ENCODE measurements around the gene CHRNA4. TPM values are rescaled to one million over a fixed set of nuclear protein-coding genes. Genes with fewer than 3 reads are reported as not detected.

The CHRNA4 gene
- total and polyA plus RNA-seq, 9 of the 15 experiments (the other 6 are each of a cell fraction or from before 2014, with no cell fraction given) = not detected

DNA sequence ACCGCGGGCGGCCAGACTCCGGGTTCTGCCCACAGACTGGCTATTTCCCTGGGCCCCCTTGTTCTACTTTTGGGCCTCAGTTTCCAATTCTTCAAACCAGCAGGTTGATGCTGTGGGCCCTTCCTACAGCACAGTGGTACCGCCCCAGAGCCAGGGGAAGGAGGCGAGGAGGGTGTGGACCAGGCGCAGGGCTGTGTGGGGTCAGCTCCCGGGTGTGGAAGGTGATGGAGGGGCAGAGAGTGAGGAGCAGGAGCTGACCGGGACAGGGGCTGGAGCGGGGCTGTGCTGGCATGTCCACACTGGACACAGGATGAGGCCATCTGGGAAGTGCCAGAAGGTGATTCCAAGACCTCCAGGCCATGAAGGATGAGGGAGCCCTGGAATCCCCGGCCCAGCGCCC is 35.2 kb upstream of the CHRNA4 start:
- no peak overlapping the region for H3K4me2 ChIP-seq (ENCODE audit: insufficient read depth, low read length)
- H2AFZ ChIP-seq (ENCODE audit: low read depth, low read length) = no peak overlapping the region
- peaks cover 9 to 81% of the 10 kb centered on the region in 2 experiments; a peak in 4 of 5 replicates for H3K27me3 ChIP-seq (ENCODE audit: control insufficient read depth in 2 of 2, insufficient read depth in 2 of 2, low read length in 2 of 2)
- FAIRE-seq = no peak
- DNase-seq (ENCODE audit: extremely low read depth in 1 of 4, low spot score in 3 of 4) = no peak
- no peak overlapping the region for H3K9ac ChIP-seq (ENCODE audit: insufficient read depth in 1 of 2, low read depth in 2 of 2, low read length in 2 of 2)
- H3K4me1 ChIP-seq (replicated peaks in 1 of 2; ENCODE audit: control insufficient read depth in 2 of 2, insufficient read depth in 2 of 2, low read length in 2 of 2) = peaks cover 0 to 23% of the 10 kb centered on the region in 2 experiments; a peak in 2 of 5 replicates
- CTCF ChIA-PET (ENCODE audit: low intra/inter-chr PET ratio) = no interaction called here
- POLR2A ChIA-PET = interaction anchor here (0.5 kb wide), 1 partner anchor 1829 kb away, joined by 3 read pairs; no protein-coding TSS in a partner anchor
- no TSS peak for BruUV-seq (replicated peaks)
- no peak overlapping the region for H3K4me3 ChIP-seq
- peaks cover 17% of the 10 kb centered on the region for H4K20me1 ChIP-seq (replicated peaks; ENCODE audit: control insufficient read depth, insufficient read depth, low read length)
- H3K79me2 ChIP-seq (ENCODE audit: control insufficient read depth, insufficient read depth, low read length) = no peaks in the 10 kb centered on the region
- no peaks in the 10 kb centered on the region for H3K9me3 ChIP-seq (replicated peaks; ENCODE audit: control insufficient read depth, insufficient read depth, low read depth, low read length)
- no peaks in the 10 kb centered on the region for H3K9me1 ChIP-seq (ENCODE audit: control insufficient read depth, insufficient read depth, low read length)
- in situ Hi-C loops (cut with MboI) (no loop called here), intact Hi-C loops (cut with micrococcal nuclease) (no loop called here)
- H3K36me3 ChIP-seq (ENCODE audit: control insufficient read depth, insufficient read depth, low read length) = no peaks in the 10 kb centered on the region
- ATAC-seq = no peak
- WGBS (ENCODE audit: insufficient coverage, low coverage, missing lambda C conversion rate) = 2% methylated on average over 9 of the region's 12 CpGs
- TF ChIP-seq ZNF143 (CRISPR knock-in tag; IDR thresholded peaks at IDR 0.05) = no peak
- no peak for TF ChIP-seq SUPT5H (IDR thresholded peaks at IDR 0.05)
- no peak for TF ChIP-seq WHSC1 (IDR thresholded peaks at IDR 0.05; ENCODE audit: low read length)
- no peak for TF ChIP-seq CEBPG (CRISPR knock-in tag; IDR thresholded peaks at IDR 0.05)
- TF ChIP-seq CEBPG (tag; conservative IDR thresholded peaks at IDR 0.05 in 1 of 2, IDR thresholded peaks at IDR 0.05 in 1 of 2) = no peak
- no peak overlapping the region for H3K27ac ChIP-seq (ENCODE audit: extremely low read depth, low read depth, low read length)

DNA sequence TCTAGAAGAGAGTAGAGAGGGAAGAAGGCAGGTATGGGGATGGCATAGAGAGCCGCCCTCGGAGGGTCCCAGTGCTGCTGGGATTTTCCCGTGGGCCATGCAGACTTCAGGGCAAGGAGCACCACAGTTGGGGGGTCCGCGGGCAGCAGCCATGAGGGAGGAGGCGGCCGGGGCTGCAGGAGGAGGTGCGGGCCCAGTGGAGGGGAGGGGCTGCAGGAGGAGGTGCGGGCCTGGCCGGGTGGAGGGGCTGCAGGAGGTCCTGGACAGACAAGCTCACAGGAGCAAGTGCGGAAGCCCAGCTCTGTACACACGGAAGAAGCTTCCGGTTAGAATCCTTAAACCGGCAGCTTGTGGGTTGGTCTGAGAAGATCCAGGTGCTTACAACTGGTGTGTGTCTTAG is 34.6 kb upstream of the CHRNA4 start:
- H3K4me1 ChIP-seq (replicated peaks in 1 of 2; ENCODE audit: control insufficient read depth in 2 of 2, insufficient read depth in 2 of 2, low read length in 2 of 2) = peaks cover 0 to 20% of the 10 kb centered on the region in 2 experiments; a peak in 2 of 5 replicates
- FAIRE-seq (no peak), ATAC-seq (no peak), DNase-seq (ENCODE audit: extremely low read depth in 1 of 4, low spot score in 3 of 4) (no peak)
- 4% methylated on average over 9 of the region's 14 CpGs for WGBS (ENCODE audit: insufficient coverage, low coverage, missing lambda C conversion rate)
- no peak overlapping the region for H3K4me3 ChIP-seq
- H3K9me1 ChIP-seq (ENCODE audit: control insufficient read depth, insufficient read depth, low read length) = no peaks in the 10 kb centered on the region
- no peaks in the 10 kb centered on the region for H3K79me2 ChIP-seq (ENCODE audit: control insufficient read depth, insufficient read depth, low read length)
- peaks cover 17% of the 10 kb centered on the region; the same call in 1 of the 2 replicates for H4K20me1 ChIP-seq (replicated peaks; ENCODE audit: control insufficient read depth, insufficient read depth, low read length)
- H3K27me3 ChIP-seq (ENCODE audit: control insufficient read depth in 2 of 2, insufficient read depth in 2 of 2, low read length in 2 of 2) = peaks cover 9 to 81% of the 10 kb centered on the region in 2 experiments; a peak in 4 of 5 replicates
- H3K36me3 ChIP-seq (ENCODE audit: control insufficient read depth, insufficient read depth, low read length) = no peaks in the 10 kb centered on the region
- H3K4me2 ChIP-seq (ENCODE audit: insufficient read depth, low read length) = no peak overlapping the region
- ChIA-PET CTCF (ENCODE audit: low intra/inter-chr PET ratio) (no interaction called here), POLR2A (interaction anchor here (0.5 kb wide), 2 partner anchors 66 to 1829 kb away, joined by 3 read pairs; no protein-coding TSS in a partner anchor)
- in situ Hi-C loops (cut with MboI) (no loop called here), intact Hi-C loops (cut with micrococcal nuclease) (no loop called here)
- H3K9ac ChIP-seq (ENCODE audit: insufficient read depth in 1 of 2, low read depth in 2 of 2, low read length in 2 of 2) = no peak overlapping the region
- H3K27ac ChIP-seq (ENCODE audit: extremely low read depth, low read depth, low read length) = no peak overlapping the region
- no peak overlapping the region for H2AFZ ChIP-seq (ENCODE audit: low read depth, low read length)
- no peaks in the 10 kb centered on the region for H3K9me3 ChIP-seq (replicated peaks; ENCODE audit: control insufficient read depth, insufficient read depth, low read depth, low read length)
- no TSS peak for BruUV-seq (replicated peaks)
- TF ChIP-seq CBFA2T3 (IDR thresholded peaks at IDR 0.05) = no peak
- no peak for TF ChIP-seq ZNF561 (CRISPR knock-in tag; conservative IDR thresholded peaks at IDR 0.05)
- TF ChIP-seq, protein P1, sequence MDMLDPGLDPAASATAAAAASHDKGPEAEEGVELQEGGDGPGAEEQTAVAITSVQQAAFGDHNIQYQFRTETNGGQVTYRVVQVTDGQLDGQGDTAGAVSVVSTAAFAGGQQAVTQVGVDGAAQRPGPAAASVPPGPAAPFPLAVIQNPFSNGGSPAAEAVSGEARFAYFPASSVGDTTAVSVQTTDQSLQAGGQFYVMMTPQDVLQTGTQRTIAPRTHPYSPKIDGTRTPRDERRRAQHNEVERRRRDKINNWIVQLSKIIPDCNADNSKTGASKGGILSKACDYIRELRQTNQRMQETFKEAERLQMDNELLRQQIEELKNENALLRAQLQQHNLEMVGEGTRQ (CRISPR knock-in tag; IDR thresholded peaks at IDR 0.05) = no peak
- TF ChIP-seq, protein P2, sequence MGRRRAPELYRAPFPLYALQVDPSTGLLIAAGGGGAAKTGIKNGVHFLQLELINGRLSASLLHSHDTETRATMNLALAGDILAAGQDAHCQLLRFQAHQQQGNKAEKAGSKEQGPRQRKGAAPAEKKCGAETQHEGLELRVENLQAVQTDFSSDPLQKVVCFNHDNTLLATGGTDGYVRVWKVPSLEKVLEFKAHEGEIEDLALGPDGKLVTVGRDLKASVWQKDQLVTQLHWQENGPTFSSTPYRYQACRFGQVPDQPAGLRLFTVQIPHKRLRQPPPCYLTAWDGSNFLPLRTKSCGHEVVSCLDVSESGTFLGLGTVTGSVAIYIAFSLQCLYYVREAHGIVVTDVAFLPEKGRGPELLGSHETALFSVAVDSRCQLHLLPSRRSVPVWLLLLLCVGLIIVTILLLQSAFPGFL (CRISPR knock-in tag; IDR thresholded peaks at IDR 0.05) = no peak
- no peak for TF ChIP-seq ZNF197 (CRISPR knock-in tag; IDR thresholded peaks at IDR 0.05; ENCODE audit: low read depth)
- no peak for TF ChIP-seq NFATC3 (IDR thresholded peaks at IDR 0.05)
- no peak for TF ChIP-seq ZNF253 (CRISPR knock-in tag; conservative IDR thresholded peaks at IDR 0.05)
- TF ChIP-seq PRPF4 (IDR thresholded peaks at IDR 0.05; ENCODE audit: insufficient read depth, low read depth, low read length, poor library complexity, severe bottlenecking) = no peak
- TF ChIP-seq ZNF589 (CRISPR knock-in tag; IDR thresholded peaks at IDR 0.05; ENCODE audit: low read depth) = no peak

All from K562 (cell line).